T-helper 9 cell (primary cell): ENCODE results near the gene ROBO2.

Experiments
- DNase-seq: peaks from one replicate; pipeline ENCODE4 v3.0.0-alpha.2; 2020

Gene ROBO2

DNA sequence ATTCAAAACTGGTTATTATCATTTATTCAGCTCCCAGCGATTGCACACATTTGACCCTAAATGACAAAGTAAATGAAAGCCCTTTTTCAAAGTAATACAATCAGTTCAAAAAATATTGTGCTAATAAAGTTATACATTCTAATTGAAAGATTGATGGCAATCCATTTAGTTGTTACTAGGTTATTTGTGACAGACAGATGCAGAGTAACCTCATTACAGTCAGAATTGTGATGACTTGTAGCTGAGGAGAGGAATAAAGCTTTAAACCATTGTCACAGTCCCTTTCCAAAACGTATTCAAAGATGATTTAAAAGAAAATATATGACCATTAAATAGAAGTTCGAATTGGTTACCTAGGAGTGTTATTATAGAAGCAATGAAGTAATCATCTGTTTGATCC lies 86.1 kb downstream of the ROBO2 start:
- no peak for DNase-seq

DNA sequence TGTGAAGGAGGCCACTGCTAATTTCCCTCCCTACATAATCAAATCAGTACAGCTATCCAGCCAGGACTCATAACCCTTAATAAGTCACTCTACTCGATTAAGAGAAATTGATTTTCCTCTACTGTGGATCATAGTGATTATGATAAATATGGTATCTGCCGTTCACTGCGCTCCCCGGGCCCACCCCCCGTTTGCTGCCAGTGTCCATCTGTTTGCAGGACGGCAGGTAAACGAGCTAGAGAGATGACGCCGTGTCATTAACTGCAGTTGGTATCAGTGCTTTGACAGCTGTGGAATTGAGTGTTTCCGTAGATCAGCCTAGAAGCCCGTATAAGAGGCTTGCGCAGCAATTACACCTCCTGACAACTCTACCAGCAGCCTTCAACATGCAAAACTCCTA lies 94.9 kb downstream of the ROBO2 start:
- DNase-seq: no peak

DNA sequence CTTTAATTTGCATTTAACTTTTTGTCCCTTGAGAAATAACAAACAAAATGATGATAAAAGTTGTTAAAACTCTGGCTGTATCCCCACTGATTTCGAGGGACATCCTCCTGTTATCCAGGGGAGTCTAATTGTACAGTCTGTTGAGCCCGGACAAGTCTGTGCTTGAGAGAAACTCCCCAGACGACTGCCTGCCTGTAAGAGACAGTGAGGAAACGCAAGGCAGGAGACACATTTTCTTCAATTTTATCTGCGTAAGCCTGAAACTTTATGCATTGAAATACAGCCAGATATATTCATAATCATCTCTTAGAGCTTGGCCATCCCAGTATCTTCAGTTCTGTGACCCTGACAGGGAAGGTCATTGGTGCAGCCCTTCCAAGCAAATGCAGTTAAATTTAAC lies 97.7 kb downstream of the ROBO2 start:
- DNase-seq: no peak

DNA sequence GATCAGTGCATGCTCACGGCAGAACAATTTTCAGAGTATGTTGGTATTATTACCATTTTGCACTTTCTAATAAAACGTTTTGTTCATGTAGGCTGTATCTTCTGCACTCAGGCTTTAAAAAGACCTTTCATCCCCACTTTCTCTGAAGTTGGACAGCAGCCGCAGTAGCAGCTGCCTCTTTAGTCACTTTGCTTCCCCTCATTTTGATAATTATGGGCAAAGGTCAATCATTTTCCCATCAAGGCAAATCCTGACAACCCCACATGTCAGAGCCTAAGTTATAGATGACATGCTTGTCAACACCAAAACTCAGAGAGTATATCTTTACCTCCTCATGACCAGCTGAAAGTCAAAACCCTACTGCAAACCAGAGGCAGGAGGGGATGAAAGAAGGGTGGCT lies 99.7 kb downstream of the ROBO2 start:
- no peak for DNase-seq

DNA sequence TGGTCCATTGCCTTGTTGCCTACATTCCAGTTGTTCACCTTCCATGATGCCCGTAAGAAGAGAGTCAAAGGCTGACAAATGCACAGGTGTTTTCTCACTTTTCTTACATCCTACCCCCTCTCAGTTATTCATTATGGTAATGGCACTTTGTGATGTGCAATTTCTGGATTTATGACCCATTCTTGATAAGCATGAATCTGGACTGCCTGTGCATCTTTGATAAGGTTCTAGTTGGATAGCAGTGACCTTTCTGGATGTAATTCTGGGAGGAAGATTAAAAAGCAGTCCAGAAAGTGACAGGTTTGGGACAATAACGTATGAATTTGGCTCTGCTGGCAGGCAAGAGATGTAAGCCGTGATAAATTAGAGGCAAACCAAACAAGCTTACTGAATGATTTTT lies 101.5 kb downstream of the ROBO2 start:
- DNase-seq: no peak

DNA sequence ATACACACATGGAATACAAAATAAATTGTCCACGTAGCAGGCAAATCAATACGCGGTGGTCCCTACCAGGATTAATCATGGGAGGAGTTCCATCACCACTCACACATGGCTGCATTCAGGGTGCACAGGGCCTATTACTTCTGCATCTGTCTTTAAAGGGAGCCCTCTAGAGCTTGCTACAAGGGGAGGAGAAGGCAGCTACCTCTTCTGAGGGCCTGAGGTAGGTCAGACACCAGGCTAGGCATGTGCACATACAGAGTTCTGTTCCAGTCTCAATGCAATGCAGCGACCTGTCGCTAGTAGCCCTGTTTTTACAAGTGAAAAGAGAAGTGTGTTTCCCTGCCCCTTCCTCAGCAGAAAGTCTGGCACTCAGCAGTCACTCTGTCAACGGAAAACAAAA lies 102.7 kb downstream of the ROBO2 start:
- DNase-seq: no peak

DNA sequence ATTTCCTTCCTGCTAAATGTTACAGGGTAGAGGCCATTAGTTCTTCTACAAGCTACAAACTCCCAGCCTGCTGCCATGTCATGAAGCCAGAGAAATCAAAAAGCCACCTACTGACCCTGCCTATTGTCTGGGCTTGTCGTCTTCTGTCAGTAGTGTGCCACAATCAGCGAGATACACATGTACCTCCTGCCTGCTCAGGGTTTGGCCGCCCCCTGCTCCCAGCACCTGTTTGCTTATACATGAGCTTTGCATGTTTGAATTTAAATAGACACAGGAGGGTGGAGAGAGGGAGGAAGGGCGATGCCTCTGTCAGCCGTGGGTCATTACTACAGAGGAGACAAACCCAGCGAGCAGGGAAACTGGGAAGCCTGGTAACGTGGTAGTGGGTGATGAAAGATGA lies 106.1 kb downstream of the ROBO2 start:
- no peak for DNase-seq

DNA sequence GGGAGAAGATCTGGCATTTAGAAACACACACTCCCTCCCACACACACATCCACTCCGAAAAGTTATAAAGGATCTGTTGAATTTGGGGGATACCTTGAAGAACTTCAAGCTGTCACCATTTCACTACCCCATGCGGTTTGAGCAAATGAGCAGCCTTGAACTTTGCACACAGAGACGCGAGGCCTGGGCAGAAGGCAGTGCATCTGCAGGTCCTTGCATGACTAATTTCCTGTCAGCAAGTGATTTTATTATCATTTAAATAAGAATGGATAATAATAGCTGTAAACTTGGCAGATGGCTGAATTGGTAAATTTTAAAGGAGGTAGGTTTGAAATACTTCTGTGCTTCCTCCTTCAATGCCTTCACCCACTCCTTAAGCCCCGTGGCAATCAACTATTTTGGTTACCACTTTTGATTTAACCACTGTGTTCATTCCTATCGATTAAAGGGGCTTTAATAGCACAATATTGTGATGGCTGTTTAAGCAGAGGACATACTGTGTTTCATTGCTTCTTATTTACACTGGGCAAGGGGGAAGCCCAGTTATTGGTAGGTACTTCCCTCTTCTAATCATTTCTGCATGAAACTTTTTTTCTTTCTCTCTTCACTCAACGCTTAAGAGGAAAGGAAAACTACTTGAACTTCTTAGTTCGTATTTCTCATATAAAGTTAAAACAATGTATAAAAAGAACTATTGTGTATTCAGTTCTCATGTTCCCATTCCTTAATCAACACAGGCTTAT lies 108.1 kb downstream of the ROBO2 start:
- no peak for DNase-seq

DNA sequence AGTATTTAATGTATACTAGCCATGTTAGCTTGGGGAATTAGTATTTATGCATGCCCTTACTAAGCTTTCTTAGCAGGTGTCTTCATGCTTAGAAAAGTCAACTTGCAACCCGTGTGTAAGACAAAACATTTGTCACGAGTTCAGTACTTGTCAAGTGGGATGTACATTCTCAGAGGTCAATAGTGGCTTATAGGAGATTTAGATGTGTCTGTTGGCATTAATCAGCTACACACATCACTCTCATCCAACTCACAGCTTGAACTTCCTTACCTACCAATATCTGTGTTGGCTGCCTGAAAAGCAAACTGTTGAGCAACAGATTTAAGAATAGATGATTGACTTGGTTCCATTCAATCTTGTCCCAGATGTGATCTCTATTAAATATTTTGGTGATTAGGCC lies 109.5 kb downstream of the ROBO2 start:
- DNase-seq: no peak

DNA sequence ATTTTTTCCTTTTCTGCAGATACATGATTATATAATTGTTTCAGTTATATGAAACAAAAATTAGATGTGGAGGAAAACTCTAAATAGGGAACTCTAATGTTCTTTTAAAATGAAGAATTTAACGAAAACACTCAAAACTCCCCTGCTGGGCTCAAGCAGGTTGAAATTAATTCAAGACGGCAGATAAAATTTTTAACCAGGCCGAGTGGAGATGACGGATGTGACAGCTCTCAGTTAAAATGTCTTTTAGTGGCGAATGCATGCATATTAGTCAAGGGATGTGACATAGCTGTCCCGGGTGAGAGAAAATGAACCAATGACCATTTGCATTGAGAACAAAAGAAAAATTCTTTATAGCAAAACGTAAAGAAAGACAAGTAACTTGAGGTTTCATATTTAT lies 110.1 kb downstream of the ROBO2 start:
- no peak for DNase-seq

DNA sequence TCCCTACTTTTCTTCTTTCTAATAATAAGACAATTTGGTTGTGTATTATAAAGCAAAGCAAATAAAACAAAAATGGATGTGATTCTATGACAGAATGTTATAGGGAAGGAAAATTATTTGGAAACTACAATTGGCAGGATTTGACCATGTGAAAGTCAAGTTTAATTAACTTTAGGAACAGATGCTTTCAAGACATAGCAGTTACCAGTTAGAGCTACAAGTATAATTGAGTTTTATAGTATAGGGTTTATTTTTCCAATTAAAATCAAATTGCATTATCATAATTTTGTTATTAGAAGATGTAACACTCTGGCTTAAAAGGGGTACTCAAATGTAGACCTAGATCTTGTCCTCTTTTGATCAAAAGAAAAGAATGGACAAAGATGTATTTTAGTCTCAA lies 110.9 kb downstream of the ROBO2 start:
- no peak for DNase-seq

DNA sequence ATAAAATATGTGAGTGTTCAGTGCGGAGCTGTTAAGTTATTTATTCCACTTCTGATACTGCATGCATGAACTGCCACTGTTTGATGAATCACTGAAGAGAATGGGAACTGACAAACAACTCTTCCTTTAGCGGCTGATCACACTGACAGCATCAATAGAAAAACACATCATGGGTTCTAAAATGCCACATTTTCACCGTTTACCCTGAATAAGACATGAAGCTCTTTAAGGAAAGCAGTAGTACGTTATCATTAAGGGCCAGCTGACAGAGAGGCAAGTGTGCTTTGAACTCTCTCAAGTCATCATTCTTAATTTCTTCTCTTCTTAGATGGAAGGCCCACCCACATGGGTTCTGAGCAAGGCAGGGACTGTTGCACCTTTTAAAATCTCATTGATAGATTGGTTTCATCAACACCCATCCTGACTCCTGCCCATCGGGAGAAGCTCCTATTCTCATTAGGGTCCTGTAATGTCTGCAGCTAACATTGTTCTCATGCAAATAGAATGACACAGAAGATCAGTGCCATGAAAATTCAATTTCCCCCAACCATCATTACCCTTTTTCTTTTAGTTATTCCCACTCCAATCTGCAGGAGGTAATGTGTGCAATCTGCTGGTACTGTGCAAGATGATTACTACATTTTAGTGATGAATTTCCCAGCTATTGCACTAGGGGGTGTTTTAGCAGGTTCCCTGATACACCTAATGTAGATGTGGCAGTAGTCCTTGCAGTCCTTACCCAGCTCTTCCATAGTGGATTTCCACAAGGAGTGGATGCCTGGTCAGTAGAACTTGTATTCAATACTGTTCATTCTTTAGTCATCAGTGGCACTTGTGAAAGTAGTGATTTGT lies 119.1 kb downstream of the ROBO2 start:
- DNase-seq: no peak

DNA sequence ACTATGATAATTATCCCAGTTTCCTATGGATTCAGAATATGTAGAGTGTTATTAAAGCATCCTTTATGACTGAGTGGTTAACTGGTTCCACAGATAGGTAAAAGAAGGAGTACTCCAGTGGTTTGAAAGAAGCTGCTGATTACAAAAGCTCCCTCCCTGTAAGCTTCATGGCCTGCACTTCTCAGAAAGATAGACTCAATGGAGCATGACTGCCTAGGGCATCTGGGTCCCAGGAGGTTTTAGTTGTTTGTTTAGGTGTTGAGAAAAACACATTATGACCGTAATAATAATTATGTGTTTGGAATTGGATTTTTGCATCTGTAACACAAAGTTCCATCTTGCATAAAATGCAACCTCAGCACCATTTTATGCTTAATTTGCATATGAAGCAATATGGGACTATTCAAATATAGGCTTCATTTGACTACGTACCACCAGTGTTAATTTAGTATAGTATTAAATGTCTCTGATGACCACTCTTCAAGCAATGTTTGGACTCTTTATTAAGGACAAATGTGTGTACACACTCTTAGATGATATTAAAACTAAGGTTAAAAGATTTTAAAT lies 121.1 kb downstream of the ROBO2 start:
- DNase-seq: no peak

DNA sequence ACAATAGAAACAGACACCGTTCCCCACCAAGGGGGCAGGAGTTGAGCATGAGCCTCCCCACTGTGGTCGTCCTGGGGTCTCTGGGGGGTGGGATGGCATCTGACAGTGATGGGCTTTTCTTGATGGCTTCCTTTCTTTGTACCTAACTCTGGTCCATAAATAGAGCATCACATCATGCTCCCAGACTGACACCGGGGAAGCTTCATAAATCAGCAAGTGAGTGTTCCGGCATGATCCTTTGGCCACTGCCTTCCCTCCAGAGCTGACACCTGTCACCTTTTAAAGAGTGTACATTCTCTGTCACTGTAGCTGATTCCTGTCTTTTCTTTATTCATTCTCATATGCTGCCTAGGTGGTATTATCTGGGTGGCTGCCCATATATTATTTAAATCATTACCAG lies 129.9 kb downstream of the ROBO2 start:
- no peak for DNase-seq

DNA sequence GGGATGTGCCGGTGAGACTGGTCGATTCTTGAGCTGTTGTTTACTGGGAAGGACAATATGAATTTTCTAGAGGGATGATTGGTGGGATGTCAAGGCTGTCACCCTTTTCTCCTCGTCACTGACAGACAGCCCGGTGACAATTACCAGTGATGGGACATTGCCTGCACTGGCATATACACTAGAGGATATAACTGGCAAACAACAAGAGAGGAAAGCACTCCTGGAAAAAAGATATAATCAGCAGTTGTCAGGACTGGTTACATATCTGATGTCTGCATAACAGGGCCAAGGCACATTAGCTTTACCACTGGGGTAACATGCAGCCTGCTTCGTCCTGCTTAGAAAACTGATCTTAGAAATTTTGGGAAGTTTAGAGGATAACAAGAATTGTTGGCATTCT lies 131.1 kb downstream of the ROBO2 start:
- DNase-seq: no peak

DNA sequence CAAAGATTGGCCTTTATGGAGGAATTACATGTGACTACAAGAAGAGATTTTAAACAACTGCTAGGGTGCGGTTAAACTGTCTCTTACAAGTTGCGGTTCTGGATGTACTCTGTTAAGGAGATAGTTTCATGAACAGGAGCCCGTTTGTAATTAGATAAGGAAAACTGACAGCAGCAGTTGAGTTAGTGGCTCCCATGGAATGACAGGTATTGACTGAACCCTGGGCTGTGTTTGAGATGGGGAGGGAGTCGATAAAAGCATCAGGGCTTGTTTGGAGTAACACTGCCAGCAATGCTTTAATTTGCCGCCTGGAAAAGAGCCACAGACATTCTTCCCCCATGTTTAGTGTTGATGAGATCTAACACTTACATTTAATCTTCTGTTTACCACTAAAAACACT lies 139.9 kb downstream of the ROBO2 start:
- DNase-seq: no peak

DNA sequence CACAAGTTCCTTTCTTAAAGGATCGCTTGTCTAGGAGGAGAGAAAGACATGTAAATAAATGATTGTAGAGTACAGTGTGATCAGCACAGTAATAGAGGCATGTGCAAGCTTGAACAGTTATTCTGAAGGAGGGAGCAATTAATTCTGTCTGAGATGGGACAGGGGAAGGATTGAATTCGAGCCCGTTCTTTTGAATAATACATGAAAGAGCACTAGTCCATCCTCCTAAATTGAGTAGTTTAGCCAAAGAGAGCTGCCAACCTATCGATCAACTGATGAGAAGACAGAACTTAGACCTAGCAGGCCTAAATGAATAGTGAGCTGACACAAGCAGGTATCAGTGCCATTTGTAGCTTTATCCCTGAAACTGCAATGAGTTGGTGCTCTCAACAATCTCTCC lies 142.4 kb downstream of the ROBO2 start:
- no peak for DNase-seq

DNA sequence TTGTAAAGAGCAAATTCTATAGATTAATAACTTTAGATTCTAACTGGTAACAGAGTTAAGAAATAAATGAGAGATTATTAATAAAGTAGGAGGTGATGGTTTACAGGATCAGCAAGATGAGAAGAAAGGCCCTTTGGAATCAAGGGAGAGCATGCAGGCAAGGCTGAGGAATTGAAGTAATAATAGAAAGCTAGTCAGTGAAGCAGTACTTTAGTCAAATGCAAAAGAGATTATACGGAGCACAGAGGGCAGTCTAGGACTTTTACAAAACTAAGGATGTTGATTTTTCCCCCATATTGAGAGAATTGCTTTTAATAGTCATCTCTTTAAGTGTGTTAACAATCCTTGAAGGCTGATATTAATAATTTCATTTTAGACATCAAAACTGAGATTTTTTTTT lies 146.4 kb downstream of the ROBO2 start:
- no peak for DNase-seq

DNA sequence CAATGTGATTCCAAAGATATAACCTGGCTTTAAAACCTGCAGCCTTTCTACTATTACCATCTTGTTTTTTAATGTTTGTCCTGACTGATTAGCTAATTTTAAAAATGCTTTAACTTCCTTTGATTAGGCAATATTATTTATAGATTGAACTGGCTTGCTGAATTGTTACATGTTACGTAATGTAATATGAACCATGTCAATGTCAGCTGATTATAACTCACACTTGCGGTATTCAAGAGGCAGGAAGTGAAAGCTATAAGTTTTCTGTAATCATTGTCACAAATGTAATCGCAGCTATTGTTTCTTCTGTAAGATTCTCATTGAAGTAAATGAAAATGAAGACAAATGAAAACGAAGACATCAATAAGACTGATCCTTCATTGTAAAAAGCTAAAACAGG lies 146.8 kb downstream of the ROBO2 start:
- no peak for DNase-seq

DNA sequence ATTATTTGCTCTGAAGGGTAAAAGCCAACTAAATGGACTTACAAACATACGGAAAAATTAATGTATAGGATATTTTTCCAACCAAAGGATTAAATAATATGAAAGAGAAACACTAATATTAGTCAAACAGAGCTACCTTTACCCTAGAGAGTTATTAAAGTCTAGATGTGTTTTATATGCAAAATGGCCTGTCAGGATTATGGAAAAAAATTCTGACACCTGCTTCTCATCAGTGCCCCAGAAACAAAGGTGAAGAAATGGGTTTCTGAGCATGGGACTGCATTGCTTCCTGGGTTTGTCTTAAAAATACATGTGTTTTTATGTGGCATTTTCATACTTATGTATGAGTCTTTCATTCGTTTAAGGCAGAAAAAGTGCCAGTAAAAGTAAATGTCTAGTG lies 148.3 kb downstream of the ROBO2 start:
- no peak for DNase-seq

DNA sequence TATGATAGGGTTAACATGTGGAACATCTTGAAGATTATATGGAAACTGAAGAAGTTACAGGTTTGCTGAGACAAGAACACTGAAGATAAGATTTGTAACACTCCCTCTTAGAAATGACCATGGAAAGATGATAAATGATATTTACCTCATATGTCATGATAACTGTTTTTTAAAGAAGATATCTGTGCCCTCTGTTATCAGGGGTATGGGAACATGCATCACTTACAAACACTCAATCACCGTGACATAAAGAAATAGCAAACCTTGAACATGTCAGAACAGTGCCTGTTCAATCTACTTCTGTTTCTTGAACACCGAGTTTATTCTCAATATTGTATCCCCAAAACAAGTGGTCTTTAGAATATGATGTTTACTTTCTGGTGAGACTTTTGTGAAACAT lies 149.4 kb downstream of the ROBO2 start:
- no peak for DNase-seq

DNA sequence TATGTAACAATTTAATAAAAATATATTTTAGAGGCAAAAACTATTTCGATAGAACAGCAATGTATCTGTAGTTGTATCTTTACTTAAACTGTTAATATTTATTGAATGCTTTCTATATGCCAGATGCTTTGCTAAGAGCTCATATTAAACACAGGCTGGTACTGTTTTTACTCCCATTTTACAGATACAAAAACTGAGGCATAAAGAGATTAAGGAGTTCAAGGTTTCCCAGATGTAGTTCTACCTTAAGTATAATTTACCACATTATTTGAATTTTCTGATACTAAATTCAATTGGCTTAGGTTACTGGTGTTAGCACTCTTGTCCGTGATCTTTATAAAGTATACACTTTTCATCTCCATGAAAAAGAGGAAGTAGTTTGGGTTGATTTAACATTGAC lies 149.8 kb downstream of the ROBO2 start:
- no peak for DNase-seq

DNA sequence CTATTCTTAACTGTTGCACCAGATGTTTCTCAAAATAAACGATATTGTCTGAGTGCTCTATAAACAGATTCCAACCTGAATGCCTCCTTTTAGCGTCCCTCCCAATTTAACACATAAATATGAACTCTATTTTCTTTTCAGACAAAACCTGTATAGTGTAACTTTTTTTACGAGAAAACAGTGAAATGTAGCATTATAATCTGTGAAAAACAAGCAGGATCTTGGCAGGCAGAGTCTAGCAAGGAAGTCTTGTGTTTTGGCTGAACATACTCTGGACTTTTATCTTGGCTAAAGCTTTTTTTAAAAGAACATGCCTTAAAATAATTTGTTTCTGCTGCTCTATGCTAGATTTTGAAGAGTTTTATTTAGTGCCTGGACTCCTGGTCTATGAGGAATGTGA lies 150.5 kb downstream of the ROBO2 start:
- DNase-seq: no peak

DNA sequence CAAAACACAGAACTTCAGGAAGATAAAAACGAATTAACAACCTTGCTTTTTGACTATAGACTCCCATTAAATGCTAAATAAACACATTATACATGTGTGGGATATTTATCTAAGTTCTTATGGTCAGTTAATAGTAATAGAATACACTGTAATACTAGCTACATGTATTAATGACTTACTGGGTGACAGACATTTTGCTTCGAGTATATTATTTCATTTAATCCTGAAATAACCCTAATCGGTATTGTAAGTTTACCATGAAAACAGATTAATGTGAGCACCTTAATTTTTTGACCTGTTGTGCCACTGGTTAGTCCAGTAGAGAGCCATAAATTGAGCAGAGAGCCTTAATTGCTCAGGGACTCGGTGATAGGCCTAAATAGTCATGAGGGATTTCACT lies 151.1 kb downstream of the ROBO2 start:
- no peak for DNase-seq
